K562 (cell line): ENCODE data around the gene UNC5C. TPM values are rescaled to one million over a fixed set of nuclear protein-coding genes. Genes with fewer than 3 reads are reported as not detected.
A peak's percentile ranks its signal among the peaks of the same experiment; 100 is the strongest.

Experiments
- EP400 ChIP-seq: fragments of 450-650 bp; IDR thresholded peaks from 2 replicates; pipeline ENCODE4 v1.6.1; 2017; ENCODE audit warnings: antibody characterized with exemption, mild to moderate bottlenecking, moderate library complexity
- FOXA3 ChIP-seq, 2 experiments: fragments of 450-650 bp in 1 of 2; sonication (generic) in 1 of 2; formaldehyde crosslinking; IDR thresholded peaks in 1 of 2; conservative IDR thresholded peaks in 1 of 2; 2 replicates each; pipeline versions ENCODE4 v1.4.0 to v1.8.0; 2020 to 2022; ENCODE audit warnings: mild to moderate bottlenecking in 2 of 2, missing genetic modification reagents in 1 of 2
- KAT8 ChIP-seq: fragments of 450-650 bp; IDR thresholded peaks from 2 replicates; pipeline ENCODE4 v1.6.1; 2016; ENCODE audit warnings: low read depth, mild to moderate bottlenecking
- MGA ChIP-seq: fragments of 450-650 bp; IDR thresholded peaks from 2 replicates; pipeline ENCODE4 v1.6.1; 2016; ENCODE audit warnings: mild to moderate bottlenecking, moderate library complexity
- MTA1 ChIP-seq: fragments of 450-650 bp; IDR thresholded peaks from 2 replicates; pipeline ENCODE4 v1.6.1; 2017; ENCODE audit warnings: borderline replicate concordance
- MTA2 ChIP-seq: fragments of 450-650 bp; IDR thresholded peaks from 2 replicates; pipeline ENCODE4 v1.6.1; 2016; ENCODE audit warnings: low read depth
- RAD21 ChIP-seq, 2 experiments: fragments of 250-450 bp in 1 of 2; fragments of 450-650 bp in 1 of 2; sonication (Bioruptor Pico) in 1 of 2; formaldehyde crosslinking in 1 of 2; IDR thresholded peaks in 1 of 2; conservative IDR thresholded peaks in 1 of 2; 2 replicates each; pipeline versions ENCODE4 v1.4.0 to v1.8.0; 2020 to 2022; ENCODE audit warnings: mild to moderate bottlenecking in 2 of 2, moderate library complexity in 1 of 2
- RBFOX2 ChIP-seq: fragments of 200-400 bp; formaldehyde crosslinking; IDR thresholded peaks from 2 replicates; pipeline ENCODE4 v1.6.1; 2017; ENCODE audit warnings: low read depth, mild to moderate bottlenecking, low read length, moderate library complexity
- RBM22 ChIP-seq: fragments of 200-400 bp; formaldehyde crosslinking; IDR thresholded peaks from 2 replicates; pipeline ENCODE4 v1.6.1; 2018; ENCODE audit warnings: low read length, low read depth; ENCODE audit not compliant: poor library complexity, severe bottlenecking
- ZNF24 ChIP-seq: fragments of 450-650 bp; IDR thresholded peaks from 2 replicates; pipeline ENCODE4 v1.6.1; 2016
- ZNF395 ChIP-seq: fragments of 200-800 bp; sonication (Bioruptor generic); IDR thresholded peaks from 2 replicates; pipeline ENCODE4 v1.6.1; 2017; ENCODE audit warnings: missing genetic modification characterization, missing compliant biosample characterization
- ZNF561 ChIP-seq: fragments of 450-650 bp; formaldehyde crosslinking; conservative IDR thresholded peaks from 2 replicates; pipeline ENCODE4 v1.4.0; 2020; ENCODE audit warnings: mild to moderate bottlenecking, moderate library complexity
- polyA plus RNA-seq, 8 experiments: library from polyadenylated mRNA; depleted of rRNA in 4 of 8; stranded (reverse) in 5 of 8; unstranded in 3 of 8; fragments of >200 nt; fragmentation: Nextera tagmentation in 2 of 8; fragmentation: Illumina TruSeq in 1 of 8; extraction: Ambion mirVana in 2 of 8; extraction: Trizol in 1 of 8; gene quantifications; 2 replicates each; pipeline versions ENCODE4 v1.2.1 to v1.2.3, GENCODE V29; 2011 to 2014; ENCODE audit warnings: inconsistent platforms in 1 of 8, missing spikeins in 1 of 8
- total RNA-seq, 7 experiments: library from RNA; depleted of rRNA in 6 of 7; stranded (reverse); fragments of >200 nt in 6 of 7; fragmentation: Illumina TruSeq in 2 of 7; extraction: Trizol in 2 of 7; gene quantifications; 2 replicates each; pipeline versions ENCODE4 v1.2.1 to v1.2.3, GENCODE V29; 2011 to 2021; ENCODE audit warnings: low replicate concordance in 1 of 7
- TF ChIP-seq, protein P1 (sequence below): sonication (generic); formaldehyde crosslinking; IDR thresholded peaks from 2 replicates; pipeline ENCODE4 v1.5.0; 2020; ENCODE audit warnings: missing genetic modification reagents

Gene UNC5C
- total and polyA plus RNA-seq, 9 of the 15 experiments (the other 6 are each of a cell fraction or from before 2014, with no cell fraction given): under 0.01 to 0.10 (median 0.03) TPM; not detected in 1

- TF ChIP-seq ZNF395 (CRISPR knock-in tag) (0 out of 2 replicates have a peak, but pooled peaks have one; percentile 51), FOXA3 (CRISPR knock-in tag; conservative IDR thresholded peaks at IDR 0.05 in 1 of 2, IDR thresholded peaks at IDR 0.05 in 1 of 2) (0 out of 4 replicates have a peak, but pooled peaks of 1 of the 2 experiments have one; percentile 24), KAT8 (no peak), RBFOX2 (no peak), RBM22 (no peak), ZNF24 (no peak), ZNF561 (no peak), MTA2 (peak; percentile 54; the same call in 1 of the 2 replicates), EP400 (peak; percentile 38; the same call in 1 of the 2 replicates), MGA (peak; percentile 60), MTA1 (peak; percentile 14; the same call in 1 of the 2 replicates), RAD21 (CRISPR knock-in tag; conservative IDR thresholded peaks at IDR 0.05 in 1 of 2, IDR thresholded peaks at IDR 0.05 in 1 of 2) (no peak)
- TF ChIP-seq, protein P1, sequence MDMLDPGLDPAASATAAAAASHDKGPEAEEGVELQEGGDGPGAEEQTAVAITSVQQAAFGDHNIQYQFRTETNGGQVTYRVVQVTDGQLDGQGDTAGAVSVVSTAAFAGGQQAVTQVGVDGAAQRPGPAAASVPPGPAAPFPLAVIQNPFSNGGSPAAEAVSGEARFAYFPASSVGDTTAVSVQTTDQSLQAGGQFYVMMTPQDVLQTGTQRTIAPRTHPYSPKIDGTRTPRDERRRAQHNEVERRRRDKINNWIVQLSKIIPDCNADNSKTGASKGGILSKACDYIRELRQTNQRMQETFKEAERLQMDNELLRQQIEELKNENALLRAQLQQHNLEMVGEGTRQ (CRISPR knock-in tag): peak; percentile 95
Measured at GRCh38 chr4:95255396-95256107, 293.2 kb downstream of the UNC5C start (continued).
